Endothelial cell of coronary artery (primary cell): ENCODE results near the gene CNTD1. TPM values are rescaled to one million over a fixed set of nuclear protein-coding genes. Genes with fewer than 3 reads are reported as not detected.

Experiments used
- total RNA-seq: library from RNA; depleted of rRNA; stranded (reverse); fragments of >200 nt; gene quantifications from 2 replicates; pipeline ENCODE4 v1.2.3, GENCODE V29; 2014

CNTD1 gene
- 0.19 TPM in 1 of 2 replicates, not detected in the other for total RNA-seq

GRCh38 chr17:42798383-42799380, at the start of gene CNTD1, which contains the start of gene COA3:
CNTD1 (plus strand) TSS chr17:42798861; CDS start chr17:42799068, 207 bp downstream.
COA3 (minus strand) TSS chr17:42798704; CDS start chr17:42798681, 23 bp downstream.

GRCh38 chr17:42760652-42761581, 37.7 kb upstream of the CNTD1 start, which contains the start of gene RAMP2:
RAMP2 (plus strand) TSS chr17:42761227; CDS start chr17:42761262, 35 bp downstream.

GRCh38 chr17:42773290-42774035, 25.2 kb upstream of the CNTD1 start, which contains the start of gene VPS25:
VPS25 (plus strand) TSS chr17:42773449; CDS start chr17:42773476, 27 bp downstream.

GRCh38 chr17:42779936-42780850, 18.5 kb upstream of the CNTD1 start, which contains the start of gene WNK4:
WNK4 (plus strand) TSS chr17:42780610; CDS start chr17:42780699, 89 bp downstream.

GRCh38 chr17:42832934-42833766, 34.5 kb downstream of the CNTD1 start, which contains the start of gene PSME3:
PSME3 (plus strand) TSS chr17:42833397; CDS start chr17:42833632, 235 bp downstream.

GRCh38 chr17:42844271-42844670, 45.6 kb downstream of the CNTD1 start, which contains the start of gene AOC2:
AOC2 (plus strand) TSS chr17:42844580; CDS start chr17:42844627, 47 bp downstream.

GRCh38 chr17:42850954-42851353, 52.3 kb downstream of the CNTD1 start, which contains the start of gene AOC3:
AOC3 (plus strand) TSS chr17:42851199; CDS start chr17:42851344, 145 bp downstream.

Other genes starting within 250 kb of the CNTD1 start
- gene HSD17B1, start 245.9 kb upstream of the CNTD1 start, total RNA-seq = 0.63 and 2.8 TPM in 2 replicates
- gene COASY, start 236.7 kb upstream of the CNTD1 start, total RNA-seq = 12.2 and 16.9 TPM in 2 replicates
- 24.9 and 33.0 TPM in 2 replicates for gene MLX, start 231.8 kb upstream of the CNTD1 start, total RNA-seq
- 3.9 and 7.3 TPM in 2 replicates for gene PSMC3IP, start 221.1 kb upstream of the CNTD1 start, total RNA-seq
- gene RETREG3, start 189.5 kb upstream of the CNTD1 start, total RNA-seq = 39.9 and 45.7 TPM in 2 replicates
- gene TUBG1, start 189.2 kb upstream of the CNTD1 start, total RNA-seq = 29.6 and 30.2 TPM in 2 replicates
- gene TUBG2, start 139.6 kb upstream of the CNTD1 start, total RNA-seq = 3.0 and 4.7 TPM in 2 replicates
- gene PLEKHH3, start 121.9 kb upstream of the CNTD1 start, total RNA-seq = 4.6 and 6.5 TPM in 2 replicates
- 0.63 and 0.85 TPM in 2 replicates for gene CCR10, start 117.0 kb upstream of the CNTD1 start, total RNA-seq
- 17.1 and 23.8 TPM in 2 replicates for gene CNTNAP1, start 116.3 kb upstream of the CNTD1 start, total RNA-seq
- 7.8 and 14.7 TPM in 2 replicates for gene EZH1, start 53.8 kb upstream of the CNTD1 start, total RNA-seq
- 2.5 and 2.7 TPM in 2 replicates for gene RAMP2, start 37.6 kb upstream of the CNTD1 start, total RNA-seq
- gene VPS25, start 25.4 kb upstream of the CNTD1 start, total RNA-seq = 40.4 and 46.0 TPM in 2 replicates
- gene WNK4, start 18.3 kb upstream of the CNTD1 start, total RNA-seq = 0.63 and 8.1 TPM in 2 replicates
- 53.3 and 71.7 TPM in 2 replicates for gene COA3, start 157 bp upstream of the CNTD1 start, total RNA-seq
- gene BECN1, start 25.4 kb downstream of the CNTD1 start, total RNA-seq = 161 and 174 TPM in 2 replicates
- 86.4 and 101 TPM in 2 replicates for gene PSME3, start 34.5 kb downstream of the CNTD1 start, total RNA-seq
- gene AOC2, start 45.7 kb downstream of the CNTD1 start, total RNA-seq = 0.36 and 0.38 TPM in 2 replicates
- gene AOC3, start 52.3 kb downstream of the CNTD1 start, total RNA-seq = under 0.01 TPM in 2 replicates
- not detected in 2 replicates for gene G6PC1, start 101.9 kb downstream of the CNTD1 start, total RNA-seq
- gene AARSD1, start 165.6 kb downstream of the CNTD1 start, total RNA-seq = 25.1 and 26.8 TPM in 2 replicates
- gene PTGES3L, start 181.2 kb downstream of the CNTD1 start, total RNA-seq = 0.09 and 0.18 TPM in 2 replicates
- gene RUNDC1, start 181.7 kb downstream of the CNTD1 start, total RNA-seq = 9.4 and 14.7 TPM in 2 replicates
- 1,452 and 1,877 TPM in 2 replicates for gene RPL27, start 199.6 kb downstream of the CNTD1 start, total RNA-seq
- gene IFI35, start 207.9 kb downstream of the CNTD1 start, total RNA-seq = 6.9 and 10.1 TPM in 2 replicates
- gene VAT1, start 223.5 kb downstream of the CNTD1 start, total RNA-seq = 228 and 254 TPM in 2 replicates
- gene RND2, start 226.4 kb downstream of the CNTD1 start, total RNA-seq = 0.18 and 0.28 TPM in 2 replicates